ENCODE measurements around the gene PCNX2.

The PCNX2 gene, protein sequence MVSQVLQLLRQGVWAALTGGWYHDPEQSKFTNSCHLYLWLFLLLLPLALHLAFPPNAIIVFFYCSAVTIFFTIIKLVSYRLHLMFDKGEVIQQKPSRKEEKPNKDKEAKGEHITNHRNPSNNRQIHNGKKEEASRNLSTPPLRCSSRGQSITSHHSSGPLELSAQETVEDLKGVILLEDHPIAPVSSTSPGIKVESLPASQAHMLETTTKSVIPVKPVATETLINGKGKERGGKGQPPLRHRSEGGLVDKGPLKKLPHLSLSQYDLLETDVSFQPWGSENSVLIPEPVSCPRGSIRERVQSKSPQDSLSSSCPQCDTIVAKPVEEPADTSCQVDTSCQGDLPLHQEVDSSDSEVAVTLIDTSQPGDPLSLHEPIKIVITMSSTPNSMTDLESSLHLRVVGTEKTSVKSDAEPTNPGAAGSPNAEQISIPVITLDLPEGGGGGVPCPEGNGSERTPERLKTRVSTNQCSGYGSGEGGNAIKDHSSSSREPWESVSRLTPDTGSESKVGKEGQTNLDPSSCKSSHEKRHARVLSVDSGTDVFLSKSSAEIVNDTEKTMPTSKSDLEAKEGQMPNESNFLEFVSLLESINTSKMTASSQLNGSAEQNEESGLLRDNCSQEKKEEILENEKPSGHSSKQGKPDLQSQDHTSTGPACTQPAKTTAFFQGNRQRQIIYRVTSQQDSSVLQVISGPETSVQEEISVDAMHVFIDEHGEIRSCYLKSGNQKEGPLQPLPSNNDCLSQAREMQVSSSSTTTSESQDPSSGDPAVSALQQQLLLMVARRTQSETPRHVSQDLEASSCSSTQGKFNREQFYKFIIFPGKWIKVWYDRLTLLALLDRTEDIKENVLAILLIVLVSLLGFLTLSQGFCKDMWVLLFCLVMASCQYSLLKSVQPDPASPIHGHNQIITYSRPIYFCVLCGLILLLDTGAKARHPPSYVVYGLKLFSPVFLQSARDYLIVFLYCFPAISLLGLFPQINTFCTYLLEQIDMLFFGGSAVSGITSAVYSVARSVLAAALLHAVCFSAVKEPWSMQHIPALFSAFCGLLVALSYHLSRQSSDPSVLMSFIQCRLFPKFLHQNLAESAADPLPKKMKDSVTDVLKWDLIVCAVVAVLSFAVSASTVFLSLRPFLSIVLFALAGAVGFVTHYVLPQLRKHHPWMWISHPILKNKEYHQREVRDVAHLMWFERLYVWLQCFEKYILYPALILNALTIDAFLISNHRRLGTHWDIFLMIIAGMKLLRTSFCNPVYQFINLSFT (N-terminal part only)

DNA sequence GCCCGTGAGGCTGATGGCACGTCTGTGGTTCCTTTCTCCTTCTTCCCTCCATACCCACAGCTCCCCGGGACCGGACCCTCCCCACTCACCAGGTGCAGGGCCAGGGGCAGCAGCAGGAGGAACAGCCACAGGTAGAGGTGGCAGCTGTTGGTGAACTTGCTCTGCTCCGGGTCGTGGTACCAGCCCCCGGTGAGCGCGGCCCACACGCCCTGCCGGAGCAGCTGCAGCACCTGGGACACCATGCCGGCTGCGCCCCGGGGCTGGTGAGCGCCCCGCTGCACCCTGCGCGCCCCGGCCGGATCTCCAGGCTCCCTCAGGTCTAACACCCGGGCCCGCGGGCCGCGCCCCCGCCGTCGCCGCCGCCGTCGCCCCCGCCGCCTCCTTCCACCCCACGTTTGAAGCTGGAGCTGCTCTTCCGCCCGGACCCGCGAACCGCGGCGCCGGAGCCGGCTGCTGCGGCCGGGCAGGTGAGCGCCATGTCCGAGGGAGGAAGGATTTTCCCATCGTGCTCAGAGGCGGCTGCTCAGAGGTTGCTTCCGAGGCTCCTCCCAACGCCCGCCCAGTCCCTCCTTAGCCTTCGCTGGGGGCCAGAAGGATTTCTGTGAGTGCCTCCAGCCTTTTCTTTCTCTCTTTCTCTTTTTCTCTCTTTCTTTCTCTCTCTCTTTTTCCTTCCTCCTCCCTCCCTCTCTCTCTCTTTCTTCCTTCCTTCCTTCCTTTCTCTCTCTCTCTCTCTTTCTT lies at the start of gene PCNX2:
PCNX2 (minus strand) TSS at position 489 of the 738 bp plus-strand sequence; CDS start at position 242, 247 bp downstream.
- peak; percentile 68 for DNase-seq (ENCODE audit: low read depth, low spot score)

DNA sequence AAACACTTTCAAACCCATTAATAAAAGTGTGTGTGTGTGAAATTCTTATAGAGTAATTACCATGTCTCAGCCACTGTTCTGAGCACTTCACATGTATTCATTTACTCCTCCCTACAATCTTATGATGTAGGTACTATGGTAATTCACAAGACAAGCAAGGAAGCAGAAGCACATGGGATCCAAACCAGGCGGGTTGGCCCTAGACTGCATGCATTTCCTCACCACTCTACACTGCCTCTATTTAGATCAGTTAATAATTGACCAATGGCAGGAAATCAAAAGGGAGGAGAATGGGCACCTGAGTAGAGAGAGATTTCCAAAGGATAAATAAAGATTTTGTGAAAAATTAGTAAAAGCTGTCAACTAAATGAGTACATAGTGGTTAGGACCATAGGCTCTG lies 47.7 kb upstream of the PCNX2 start:
- no peak for DNase-seq (ENCODE audit: low read depth, low spot score)

DNA sequence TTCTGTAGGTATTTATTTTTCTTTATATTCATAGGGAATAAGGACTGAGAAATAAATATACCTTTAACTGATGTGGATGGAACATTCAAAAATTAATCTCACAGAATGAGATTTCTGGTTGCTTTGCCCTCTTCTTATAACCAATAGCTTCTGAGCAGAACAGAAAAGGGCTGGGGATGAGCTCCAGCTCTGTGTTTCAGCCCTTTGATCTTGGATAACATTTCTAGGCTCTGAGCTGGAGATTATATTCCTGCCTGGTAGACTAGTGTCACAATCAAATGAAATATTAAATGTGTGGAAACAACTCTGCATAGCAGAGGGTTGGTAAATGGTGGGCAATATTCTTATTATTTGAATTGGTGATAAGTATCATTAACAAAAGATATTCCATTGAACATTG lies 46.6 kb upstream of the PCNX2 start:
- no peak for DNase-seq (ENCODE audit: low read depth, low spot score)

DNA sequence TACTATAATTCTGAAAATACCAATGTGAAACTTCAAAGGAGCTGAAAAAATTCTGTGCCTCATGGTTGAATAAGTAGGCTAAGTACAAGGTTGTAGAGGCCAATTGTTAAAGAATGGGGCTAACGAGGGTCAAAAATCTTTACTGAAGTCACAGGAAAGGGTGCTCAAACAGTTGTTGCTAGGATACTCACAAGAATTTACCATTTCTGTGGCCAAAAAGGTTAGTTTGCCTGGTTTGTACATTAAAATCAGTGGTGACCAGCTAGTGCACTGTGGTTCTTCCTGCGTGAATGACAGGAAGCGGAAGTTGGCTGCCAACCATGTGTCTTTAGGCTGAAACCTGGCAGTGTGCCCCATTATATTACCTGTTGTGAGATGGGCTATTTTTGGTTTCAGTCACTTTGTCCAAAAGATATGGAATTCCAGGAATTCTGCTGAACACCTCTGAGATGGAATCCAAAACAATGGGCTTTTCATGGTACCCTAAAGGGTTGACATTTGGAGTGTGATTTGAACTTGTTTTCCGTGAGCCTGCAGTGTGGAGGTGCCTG lies 45.5 kb upstream of the PCNX2 start:
- DNase-seq (ENCODE audit: low read depth, low spot score) = no peak

DNA sequence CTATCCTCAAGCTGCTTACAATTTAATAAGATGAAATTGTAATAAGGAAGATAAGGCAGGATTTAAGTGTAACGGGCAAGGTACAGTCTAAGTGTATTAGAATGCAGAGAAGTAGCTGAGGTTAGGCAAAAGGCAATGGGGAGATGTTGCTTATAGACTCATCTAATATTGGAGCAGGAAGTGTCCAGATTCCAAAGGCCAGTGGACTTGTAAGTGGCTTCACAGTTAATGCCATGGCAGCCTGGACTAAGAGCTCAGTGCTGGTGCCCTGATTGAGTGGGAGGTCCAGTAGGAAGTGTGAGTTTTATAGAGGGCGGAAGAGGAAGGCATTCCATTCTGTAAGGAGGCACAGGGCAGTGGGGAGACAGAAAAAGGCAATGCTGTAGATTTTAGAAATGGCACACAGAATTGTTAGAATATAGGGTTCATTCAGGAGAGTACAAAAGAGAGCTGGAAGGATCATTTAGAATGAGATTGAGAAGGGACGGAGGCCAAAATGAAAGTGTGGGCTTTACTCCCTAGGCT lies 44.6 kb upstream of the PCNX2 start:
- DNase-seq (ENCODE audit: low read depth, low spot score) = no peak

DNA sequence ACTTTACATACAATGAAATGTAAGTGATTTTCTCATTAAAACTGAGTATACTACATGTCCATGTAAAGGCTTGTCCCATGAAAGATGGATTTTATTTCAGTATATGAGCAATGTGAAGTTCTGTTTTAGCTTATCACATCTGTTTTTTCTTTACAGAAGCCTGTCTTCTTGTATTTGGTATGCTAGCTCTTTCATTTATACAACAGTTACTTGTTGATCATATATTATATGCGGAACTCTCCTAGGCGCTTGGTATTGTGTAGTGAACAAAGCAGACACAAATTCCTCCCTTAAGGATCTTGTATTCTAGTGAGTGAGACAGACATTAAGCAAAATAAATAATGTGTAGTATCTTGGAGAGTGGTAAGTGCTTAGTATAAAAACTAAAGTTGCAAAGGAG lies 42.6 kb upstream of the PCNX2 start:
- no peak for DNase-seq (ENCODE audit: low read depth, low spot score)

DNA sequence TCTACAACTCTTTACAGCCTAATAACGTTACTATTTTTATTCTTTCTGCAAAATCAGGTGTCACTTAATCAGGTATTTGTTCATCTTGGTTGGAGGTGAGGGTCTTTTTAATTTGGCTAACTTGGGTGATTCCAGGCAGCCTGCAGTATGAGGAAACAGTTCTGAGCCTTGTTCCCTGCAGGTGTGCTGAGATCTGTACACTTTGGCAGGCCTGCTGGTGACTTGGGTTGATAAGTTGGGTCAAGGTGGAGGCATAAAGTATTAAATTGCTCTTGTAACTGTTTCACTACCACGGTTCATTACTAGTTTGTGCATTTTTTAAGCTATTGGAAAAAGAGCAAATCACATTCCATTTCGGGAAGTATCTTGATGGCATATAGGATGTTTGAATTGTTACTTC lies 42.0 kb upstream of the PCNX2 start:
- DNase-seq (ENCODE audit: low read depth, low spot score) = no peak

DNA sequence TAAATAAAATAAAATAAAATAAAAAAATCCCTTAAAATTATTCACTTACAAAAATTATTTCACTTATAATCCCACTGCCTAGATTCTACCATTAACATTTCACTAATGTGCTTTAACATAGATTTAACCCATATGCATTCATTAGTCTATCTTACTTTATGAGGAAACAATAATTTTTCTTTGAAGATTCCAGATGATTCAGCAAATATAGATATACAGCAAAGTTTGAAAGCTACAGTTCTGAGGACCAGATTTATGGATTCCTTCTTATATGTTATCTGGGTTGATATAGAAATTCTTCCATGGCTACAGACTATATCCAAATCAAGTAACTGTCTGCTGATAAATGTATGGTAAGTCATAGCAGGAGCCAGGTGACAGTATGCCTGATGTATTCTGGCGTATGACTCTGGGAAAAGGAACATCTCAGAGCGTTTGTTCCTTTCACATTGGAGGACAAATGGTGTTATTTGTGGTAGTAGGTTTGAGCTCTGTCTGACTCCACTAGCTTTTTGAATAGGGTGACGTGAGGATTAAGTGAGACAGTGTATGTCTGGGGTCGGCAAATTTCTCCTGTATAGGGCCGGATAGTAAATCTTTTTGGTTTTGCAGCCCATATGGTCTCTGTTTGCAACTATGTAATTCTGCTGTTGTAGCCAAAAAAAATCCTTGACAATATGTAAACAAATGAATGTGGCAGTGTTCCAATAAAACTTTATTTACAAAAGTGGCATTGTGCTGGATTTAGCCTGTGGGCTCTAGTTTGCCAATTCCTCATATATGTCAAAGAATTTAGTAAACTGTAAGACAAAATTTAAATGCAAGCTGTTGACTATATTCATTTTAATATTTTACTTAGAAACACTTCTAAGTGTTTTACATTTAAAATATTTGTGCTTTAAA lies 41.3 kb upstream of the PCNX2 start:
- DNase-seq (ENCODE audit: low read depth, low spot score) = no peak

DNA sequence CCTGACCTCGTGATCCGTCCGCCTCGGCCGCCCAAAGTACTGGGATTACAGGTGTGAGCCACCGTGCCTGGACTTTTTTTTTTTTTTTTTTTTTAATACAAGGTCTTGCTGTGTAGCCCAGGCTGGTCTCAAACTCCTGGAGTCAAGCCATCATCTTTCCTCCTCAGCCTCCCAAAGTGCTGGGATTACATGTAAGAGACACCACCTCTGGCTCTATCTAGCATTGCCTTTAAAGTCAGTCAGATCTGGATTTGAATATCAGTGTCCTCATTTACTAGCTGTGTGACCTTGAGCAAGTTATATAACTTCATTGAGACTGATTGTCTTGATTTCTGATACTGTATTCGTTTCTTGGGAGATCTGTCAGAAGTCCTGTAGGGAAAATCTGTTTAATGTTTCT lies 38.6 kb upstream of the PCNX2 start:
- no peak for DNase-seq (ENCODE audit: low read depth, low spot score)

DNA sequence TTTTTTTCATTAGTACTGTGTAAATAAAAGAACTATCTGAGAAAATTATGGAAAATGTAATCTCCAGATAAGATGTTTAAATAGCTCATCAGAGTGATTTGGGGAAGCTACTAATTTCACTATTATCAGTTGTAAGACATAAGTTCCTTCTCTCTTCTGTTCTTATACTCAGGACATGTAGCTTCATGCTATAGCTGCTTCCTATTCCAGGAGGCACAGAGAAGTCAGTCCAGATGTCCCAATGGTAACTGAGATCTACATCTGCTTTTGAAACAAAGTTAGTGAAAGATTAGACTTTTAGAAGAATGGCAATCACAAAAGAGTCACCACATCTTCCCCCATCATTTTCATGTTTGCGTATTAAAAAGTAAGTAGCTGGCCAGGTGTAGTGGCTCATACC lies 37.6 kb upstream of the PCNX2 start:
- no peak for DNase-seq (ENCODE audit: low read depth, low spot score)

DNA sequence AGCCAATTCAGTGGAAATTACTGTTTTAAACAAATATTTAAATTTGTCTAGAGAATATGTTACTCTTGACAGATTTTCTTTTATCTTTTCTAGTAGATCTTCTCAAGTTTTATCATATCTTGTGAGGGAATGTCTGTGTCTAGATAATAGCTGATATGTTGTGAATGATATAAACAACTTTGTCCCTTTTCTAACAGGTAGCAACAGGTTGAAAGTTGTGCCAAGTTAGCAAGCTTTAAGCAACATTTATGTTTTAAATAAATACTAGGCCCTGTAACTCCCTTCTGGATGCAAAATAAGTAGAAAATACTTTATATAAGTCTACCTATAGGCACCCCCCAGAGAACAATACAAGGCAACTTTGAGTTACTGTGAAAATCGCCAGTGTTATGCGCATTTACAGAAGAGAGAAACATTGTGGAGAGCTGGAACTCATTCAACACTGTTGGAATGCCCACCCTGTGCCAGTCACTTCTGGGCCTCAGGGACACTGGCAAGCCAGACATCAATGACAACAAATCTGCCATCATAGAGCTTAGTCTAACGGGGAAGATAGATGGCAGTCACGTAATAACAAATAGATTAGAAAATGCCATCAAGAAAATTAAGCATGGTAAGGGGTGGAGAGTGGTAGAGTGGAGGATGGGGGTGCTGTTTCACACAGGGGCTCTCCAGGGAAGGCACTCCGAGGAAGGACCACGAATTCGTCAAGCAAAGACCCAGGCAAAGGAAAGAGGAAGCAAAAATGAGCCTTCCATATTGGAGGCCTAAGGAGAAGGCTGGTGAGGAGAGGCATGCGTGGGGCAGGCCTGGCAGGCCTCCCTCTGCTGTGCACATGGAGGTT lies 36.4 kb upstream of the PCNX2 start:
- DNase-seq (ENCODE audit: low read depth, low spot score) = no peak

DNA sequence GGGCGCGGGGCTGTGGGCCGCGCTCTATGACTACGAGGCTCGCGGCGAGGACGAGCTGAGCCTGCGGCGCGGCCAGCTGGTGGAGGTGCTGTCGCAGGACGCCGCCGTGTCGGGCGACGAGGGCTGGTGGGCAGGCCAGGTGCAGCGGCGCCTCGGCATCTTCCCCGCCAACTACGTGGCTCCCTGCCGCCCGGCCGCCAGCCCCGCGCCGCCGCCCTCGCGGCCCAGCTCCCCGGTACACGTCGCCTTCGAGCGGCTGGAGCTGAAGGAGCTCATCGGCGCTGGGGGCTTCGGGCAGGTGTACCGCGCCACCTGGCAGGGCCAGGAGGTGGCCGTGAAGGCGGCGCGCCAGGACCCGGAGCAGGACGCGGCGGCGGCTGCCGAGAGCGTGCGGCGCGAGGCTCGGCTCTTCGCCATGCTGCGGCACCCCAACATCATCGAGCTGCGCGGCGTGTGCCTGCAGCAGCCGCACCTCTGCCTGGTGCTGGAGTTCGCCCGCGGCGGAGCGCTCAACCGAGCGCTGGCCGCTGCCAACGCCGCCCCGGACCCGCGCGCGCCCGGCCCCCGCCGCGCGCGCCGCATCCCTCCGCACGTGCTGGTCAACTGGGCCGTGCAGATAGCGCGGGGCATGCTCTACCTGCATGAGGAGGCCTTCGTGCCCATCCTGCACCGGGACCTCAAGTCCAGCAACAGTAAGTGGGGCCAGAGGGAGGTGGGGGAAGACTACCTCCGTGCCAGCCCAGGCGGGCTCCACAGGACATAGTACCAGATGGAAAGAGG lies 32.8 kb upstream of the PCNX2 start:
- peak; percentile 47 for DNase-seq (ENCODE audit: low read depth, low spot score)

DNA sequence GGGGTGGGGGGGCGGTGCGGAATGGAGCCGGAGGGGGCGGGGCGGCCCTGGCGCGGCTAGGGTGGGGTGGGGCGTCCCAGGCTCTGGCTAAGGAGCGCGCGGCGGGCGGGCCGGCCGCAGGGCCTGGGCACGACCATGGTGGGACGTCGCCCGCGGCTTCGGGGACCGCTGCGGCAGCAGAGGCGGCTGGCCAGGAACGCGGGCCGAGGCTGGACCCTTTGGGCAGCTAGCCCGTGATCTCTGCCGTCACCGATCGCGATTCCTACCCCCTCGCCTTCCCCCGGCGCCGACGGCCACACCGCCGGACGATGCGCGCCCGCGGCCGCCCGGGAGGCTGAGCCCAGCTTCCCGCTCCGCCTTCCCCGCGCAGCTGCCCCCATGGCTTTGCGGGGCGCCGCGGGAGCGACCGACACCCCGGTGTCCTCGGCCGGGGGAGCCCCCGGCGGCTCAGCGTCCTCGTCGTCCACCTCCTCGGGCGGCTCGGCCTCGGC lies 32.2 kb upstream of the PCNX2 start, which contains the start of gene MAP3K21:
MAP3K21 (plus strand) TSS at position 74 of the 491 bp plus-strand sequence; CDS start at position 379, 305 bp downstream.
- DNase-seq (ENCODE audit: low read depth, low spot score) = peak; percentile 56

DNA sequence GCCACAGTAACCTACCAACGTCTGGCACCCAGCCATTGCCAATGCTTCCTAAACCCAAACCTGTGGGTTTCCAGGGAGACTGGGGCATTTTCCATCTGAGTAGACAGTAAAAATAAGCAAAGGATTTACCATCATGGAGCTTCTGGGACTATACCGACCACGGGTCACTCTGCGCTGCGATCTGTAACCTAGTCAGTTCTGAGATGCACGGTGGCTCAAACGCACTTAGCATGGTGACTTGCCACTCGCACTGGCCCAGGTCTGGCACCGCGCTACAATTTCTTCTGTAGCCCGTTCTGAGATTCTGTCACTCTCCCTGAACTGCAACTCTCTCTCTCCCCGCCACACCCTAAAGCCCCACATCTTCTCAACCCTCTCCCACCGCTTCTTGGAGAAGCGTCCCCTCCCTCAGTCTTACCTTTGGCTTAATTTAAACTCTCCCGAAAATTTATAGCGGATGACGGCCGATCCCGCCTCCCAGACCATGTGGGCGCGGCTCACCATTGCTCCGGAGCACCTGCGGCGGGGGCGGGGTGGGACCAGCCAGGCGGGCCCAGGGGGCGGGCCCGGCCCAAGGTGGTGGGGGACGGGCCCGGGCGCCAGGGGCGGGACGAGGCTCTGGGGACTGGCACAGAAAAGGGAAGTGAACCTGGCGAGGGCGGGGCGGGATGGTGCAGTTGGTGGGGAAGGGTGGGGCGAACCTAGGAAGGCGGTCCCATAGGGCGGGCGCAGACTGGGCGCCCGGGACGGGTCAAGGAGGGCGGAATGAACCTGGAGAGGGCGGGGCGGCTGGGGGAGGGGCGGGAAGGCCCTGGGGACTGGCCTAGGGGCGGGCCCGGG lies 31.5 kb upstream of the PCNX2 start:
- peak; percentile 78 for DNase-seq (ENCODE audit: low read depth, low spot score)

DNA sequence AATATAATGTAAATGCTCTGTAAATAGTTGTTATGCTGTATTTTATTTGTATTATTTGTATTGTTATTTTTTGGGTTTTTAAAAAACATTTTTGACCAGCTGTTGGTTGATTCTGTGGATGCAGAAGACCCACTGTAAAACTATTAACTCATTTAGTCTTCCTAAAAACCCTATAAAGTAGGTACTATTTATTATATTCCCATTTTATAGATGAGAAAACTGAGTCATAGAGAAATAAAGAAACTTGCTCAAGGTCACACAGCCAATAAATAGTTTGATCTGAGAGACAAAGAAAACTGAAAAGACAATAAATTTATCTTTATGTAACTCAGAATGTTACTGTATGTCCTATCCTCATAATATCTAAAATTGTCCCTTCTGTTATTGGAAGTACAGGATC lies 30.8 kb upstream of the PCNX2 start:
- no peak for DNase-seq (ENCODE audit: low read depth, low spot score)

DNA sequence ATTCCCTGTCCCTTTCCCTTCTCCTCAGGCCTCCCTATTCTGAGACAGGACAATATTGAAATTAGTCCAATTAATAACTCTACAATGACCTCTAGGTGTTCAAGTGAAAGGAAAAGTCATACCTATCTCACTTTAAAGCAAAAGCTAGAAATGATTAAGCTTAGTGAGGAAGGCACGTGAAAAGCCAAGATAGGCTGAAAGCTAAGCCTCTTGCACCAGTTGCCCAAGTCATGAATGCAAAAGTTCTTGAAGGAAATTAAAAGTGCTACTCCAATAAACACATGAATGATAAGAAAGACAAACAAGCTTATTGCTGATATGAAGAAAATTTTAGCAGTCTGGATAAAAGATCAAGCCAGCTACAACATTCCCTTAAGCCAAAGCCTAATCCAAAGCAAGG lies 28.2 kb upstream of the PCNX2 start:
- DNase-seq (ENCODE audit: low read depth, low spot score) = no peak

DNA sequence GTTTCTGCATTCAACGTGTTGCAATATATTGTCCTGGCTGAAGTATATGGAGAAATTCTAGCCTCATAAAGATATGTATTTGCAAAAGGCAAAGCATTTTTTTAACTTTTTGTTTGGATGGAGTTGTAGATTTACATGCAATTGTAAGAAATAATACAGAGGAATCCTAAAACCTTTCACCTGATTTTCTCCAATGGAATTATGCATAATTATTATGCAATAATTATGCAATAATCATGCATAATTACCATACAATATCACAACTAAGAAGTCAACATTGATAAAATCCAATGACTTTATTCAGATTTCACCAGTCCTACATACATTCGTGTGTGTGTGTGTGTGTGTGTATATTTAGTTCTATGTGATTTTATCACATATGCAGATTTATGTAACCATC lies 24.5 kb upstream of the PCNX2 start:
- DNase-seq (ENCODE audit: low read depth, low spot score) = no peak

Data from ELF-1 (cell line).